T1000 (cell line): ENCODE results near the gene KAT5.
"Not testable (repeated sequence)": the region's sequence is repeated elsewhere in the genome, so short reads cannot be mapped to it uniquely, and the experiment has no call there.

Experiments used
- DNase-seq: peaks from one replicate; lab custom pipeline; 2025; ENCODE audit warnings: mixed read lengths; lab: John Stamatoyannopoulos, UW

The KAT5 gene

DNA sequence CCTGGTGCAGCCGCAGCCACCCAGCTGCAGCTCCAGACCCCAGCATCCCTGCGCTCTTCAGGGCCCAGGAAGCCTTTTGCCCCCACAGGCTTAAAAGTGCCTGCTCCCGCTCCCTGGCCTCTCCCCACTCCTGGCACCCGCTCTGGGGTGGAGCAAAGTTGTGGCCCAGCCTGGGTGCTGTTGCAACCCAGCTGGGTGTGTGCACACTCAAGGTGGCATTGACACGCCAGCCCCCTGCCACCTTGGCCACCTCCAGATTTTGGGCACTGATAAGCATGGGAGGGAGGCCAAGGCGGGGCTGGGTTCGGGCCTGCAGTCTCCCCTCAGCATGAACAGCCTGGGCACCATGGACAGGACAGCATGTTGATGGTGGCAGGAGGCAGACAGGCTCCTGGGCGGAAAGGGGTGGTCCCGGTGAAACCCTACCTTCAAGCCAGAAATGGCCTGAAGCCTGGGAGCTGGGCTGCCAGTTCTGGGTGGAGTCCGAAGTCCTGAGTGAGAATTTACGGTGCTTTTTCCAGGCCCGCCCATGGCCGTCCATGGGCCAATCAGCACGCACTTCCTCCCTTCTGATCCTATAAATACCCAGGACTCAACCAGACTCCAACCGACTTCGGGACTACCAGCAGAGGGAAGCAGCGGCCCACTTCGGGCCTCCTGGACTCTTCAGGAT lies 32.1 kb downstream of the KAT5 start:
- DNase-seq, result no peak

DNA sequence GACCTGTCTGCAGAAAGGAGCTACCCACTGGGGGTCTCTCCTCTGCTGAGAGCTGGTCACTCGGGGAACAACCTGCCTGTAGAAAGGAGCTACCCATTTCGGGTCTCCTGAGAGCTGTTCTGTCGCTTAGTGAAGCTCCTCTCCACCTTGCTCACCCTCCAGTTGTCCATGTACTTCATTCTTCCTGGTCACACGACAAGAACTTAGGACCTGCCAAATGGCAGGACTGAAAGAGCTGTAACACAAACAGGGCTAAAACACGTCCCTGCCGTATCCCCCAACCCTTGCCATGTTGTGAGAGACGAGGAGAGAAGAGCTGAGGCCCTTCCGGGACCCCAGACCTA lies 32.6 kb downstream of the KAT5 start:
- DNase-seq, result no peak

DNA sequence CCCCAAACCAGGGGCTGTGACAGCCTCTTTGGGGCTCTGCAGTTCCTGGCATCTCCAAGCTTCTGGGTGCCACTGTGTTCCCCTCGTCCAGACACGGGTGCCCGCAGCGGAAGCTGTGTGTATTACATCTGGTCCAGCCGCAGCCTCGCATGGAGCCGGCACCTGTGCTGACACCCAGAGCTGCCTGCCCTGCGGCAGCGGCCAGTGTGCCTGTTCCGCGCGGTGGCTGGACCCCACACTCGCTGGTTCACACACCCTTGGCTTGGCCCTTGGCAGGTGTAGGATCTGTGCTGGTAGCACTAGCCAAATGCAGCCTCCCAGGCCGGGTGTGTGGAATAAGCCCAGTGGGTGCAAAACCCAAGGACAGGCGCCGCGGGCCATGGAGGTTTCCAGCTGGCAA lies 33.0 kb downstream of the KAT5 start:
- no peak for DNase-seq

DNA sequence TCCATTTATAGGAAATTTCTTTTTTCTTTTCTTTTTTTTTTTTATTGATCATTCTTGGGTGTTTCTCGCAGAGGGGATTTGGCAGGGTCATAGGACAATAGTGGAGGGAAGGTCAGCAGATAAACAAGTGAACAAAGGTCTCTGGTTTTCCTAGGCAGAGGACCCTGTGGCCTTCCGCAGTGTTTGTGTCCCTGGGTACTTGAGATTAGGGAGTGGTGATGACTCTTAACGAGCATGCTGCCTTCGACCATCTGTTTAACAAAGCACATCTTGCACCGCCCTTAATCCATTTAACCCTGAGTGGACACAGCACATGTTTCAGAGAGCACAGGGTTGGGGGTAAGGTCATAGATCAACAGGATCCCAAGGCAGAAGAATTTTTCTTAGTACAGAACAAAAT lies 50.1 kb downstream of the KAT5 start:
- not testable (repeated sequence) for DNase-seq

DNA sequence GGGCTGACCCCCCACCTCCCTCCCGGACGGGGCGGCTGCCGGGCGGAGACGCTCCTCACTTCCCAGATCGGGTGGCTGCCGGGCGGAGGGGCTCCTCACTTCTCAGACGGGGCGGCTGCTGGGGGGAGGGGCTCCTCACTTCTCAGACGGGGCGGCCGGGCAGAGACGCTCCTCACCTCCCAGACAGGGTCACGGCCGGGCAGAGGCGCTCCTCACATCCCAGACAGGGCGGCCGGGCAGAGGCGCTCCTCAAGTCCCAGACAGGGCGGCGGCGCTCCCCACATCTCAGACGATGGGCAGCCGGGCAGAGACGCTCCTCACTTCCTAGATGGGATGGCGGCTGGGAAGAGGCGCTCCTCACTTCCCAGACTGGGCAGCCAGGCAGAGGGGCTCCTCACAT lies 50.8 kb downstream of the KAT5 start:
- not testable (repeated sequence) for DNase-seq

DNA sequence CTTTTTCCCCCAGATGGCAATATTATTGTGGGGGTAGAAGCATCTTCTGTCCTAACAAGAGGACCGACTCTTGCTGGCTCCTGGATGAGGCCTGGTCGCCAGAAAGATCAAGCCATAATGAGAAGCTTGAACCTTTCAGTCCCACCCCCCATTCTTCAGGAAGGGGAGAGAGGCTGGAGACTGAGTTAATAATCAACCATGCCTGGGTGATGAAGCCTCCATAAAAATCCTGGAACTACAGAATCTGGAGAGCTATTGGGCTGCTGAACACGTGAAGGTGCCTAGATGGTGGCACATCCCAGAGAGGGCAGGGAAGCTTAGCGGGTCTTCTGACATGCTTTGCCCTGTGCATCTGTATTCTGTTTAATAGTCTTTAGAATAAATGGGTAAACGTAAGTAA lies 52.4 kb downstream of the KAT5 start:
- DNase-seq, result no peak

DNA sequence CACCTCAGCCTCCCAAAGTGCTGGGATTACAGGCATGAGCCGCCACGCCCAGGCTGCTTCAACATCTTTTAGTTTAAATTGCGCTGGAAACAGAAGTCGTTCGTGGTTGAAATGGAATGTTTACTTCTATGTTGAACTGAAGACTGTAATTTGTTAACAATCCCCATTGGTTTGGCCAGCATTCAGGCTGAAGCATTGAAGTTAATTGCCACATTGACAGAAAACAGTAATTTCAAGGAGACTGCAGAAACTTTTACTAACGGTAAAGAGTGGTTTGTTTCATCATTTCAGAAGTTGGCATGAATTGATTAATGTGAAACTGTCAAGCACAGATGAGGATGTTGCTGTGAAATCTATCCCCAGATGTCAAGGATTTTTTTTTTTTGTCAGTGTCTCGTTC lies 54.5 kb downstream of the KAT5 start:
- no peak for DNase-seq

DNA sequence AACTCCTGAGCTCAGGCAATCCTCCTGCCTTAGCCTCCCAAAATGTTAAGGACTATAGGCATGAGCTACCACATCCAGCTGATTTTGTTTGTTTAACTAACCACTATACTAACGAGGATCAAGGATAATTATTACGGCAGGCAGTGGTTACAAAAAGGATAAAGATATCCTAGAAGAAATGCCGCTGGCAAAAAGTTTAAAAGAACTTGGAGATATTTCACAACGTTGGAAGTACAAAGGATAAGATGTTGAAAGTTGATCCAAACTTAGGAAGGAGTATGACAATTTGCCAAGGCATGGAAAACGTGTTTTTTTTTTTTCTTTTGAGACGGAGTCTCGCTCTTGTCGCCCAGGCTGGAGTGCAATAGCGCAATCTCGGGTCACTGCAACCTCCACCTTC lies 55.4 kb downstream of the KAT5 start:
- no peak for DNase-seq

DNA sequence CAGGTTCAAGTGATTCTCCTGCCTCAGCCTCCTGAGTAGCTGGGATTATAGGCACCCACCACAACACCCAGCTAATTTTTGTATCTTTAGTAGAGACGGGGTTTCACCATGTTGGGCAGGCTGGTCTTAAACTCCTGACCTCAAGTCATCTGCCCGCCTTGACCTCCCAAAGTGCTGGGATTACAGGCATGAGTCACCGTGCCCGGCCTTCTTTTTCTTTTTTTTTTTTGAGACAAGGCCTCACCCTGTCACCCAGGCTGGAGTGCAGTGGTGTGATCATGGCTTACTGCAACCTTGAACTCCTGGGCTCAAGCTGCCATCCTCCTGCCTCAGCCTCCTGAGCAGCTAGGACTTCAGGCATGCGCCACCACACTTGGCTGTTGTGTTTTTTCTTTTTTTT lies 55.8 kb downstream of the KAT5 start:
- DNase-seq, result not testable (repeated sequence)
